ENCODE results near the gene IMPDH1.

Gene IMPDH1

DNA sequence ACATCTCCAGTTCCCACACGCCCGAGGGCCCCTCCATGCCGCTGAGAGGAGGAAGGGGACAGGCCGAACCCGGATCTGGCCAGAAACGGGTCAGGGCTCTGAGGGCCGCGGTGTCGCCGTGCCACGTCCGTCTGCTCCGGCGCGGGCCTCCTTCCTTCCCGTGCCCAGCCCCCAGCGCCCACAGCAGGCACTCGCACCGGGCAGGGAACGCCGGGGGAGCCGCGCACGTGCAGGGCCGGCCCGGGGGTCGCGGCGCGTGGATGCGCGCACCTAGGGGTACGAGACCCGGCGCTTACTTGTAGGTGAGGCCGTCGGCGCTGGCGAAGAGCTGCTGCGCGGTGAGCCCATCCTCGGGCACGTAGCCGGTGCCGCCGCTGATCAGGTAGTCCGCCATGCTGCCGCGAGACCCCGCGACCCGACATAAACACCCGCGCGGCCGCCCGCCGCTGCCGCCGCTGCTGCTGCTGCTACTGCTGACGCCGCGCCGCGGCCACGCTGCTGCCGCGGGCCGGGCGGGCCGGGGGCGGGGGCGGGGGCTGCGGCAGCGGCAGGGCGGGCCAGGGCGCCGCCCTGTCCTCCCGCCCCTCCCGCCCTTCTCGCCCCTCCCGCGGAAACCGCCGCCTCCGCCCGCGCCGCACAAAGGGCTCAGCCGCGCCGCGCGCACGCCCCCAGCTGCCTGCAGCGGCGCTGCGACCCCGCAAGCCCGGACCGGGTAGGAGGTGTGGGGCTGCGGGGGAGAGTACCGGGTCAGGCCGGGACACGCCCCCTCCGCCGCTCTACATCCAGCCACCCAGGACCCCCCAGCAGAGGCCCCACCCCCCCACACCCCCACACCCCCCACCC is 4.1 kb downstream of the IMPDH1 start:
- DNase-seq (ENCODE audit: low read depth in 3 of 3), result peak in 2 of 3 experiments; percentile 28 to 60

- no peak for DNase-seq (ENCODE audit: low read depth in 3 of 3)
Observed at GRCh38 chr7:128404886-128405470, 4.8 kb downstream of the IMPDH1 start.

DNA sequence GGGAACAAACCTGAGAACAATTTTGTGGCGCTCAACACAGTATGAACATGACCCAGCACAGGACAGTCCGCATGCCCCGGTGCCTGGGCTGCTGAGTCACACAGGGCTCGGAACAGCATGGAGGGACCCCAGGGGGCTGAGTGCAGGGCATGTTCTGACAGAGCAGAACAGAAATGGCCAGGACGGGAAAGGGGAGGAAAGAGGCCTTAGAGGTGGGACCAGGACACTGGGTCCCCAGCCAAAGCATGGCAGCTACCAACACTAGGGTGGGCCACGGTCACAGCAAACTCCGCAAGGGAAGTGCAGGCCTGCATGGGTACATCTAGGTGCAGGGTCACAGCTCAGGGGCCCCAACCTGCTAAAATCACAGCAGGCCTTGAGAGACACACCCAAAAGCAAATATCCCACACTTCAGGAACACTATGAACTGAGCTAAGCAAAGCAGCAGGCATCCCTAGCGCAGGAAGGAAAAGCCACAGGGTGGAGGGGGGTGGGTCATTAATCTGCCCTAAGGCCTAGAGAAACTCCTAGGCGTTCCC is 5.6 kb downstream of the IMPDH1 start:
- DNase-seq (ENCODE audit: low read depth in 3 of 3), result no peak

DNA sequence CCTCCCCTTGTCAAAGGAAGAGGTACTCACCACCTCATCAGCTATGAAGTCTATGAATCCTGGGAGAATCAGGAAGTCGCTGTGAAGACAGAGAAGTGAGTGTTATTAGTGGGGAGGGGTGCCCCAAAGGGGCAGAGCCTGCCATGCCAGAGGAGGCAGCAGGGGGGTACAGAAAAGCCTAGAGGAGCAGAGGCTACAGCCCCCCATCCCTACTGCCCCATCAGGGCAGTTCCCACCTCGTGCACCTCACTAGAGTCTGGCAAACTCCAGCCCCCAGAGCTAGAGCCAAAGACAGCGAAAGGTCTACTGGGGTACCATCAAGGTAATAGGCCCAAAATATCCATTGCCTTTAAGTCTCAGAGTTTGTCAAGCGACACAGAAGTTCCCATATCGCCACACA is 6.1 kb downstream of the IMPDH1 start:
- no peak for DNase-seq (ENCODE audit: low read depth in 3 of 3)

DNA sequence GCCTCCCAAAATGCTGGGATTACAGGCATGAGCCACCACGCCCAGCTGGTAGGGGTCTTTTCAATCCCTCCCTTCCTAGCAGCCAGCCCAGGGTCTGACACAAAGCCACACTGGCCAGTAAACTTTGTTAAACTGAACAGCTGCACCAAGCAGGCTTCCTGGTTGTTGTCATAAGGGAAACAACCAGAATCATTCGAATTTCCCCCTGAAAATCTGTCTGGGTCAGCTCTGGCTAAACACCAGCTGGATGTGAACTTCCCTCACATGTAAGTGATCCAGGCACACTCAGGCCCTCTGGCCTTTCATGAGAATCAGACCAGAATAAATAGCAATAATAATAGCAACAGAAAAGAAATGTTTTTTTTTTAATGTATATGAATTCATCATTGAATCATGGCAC is 7.4 kb downstream of the IMPDH1 start:
- no peak for DNase-seq (ENCODE audit: low read depth in 3 of 3)

DNA sequence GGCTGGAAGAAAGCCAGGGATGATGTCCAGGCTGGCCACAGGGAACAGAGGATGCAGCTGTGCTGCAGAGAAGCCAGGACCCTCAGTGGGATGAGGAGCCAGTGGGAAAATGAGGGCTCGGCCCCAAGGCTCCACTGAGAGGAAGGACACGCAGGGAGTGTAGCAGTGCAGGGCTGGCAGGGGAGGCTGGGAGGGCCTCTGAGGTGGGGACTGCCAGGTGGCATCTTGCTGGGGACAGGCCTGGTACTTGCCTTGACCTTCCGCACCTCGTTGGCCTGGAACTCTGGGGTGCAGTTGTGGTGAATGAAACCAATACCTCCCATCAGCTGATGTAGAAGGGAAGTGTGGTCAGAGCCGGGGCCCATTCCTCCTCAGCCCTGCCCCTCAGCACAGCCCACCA is 9.2 kb downstream of the IMPDH1 start:
- no peak for DNase-seq (ENCODE audit: low read depth in 3 of 3)

DNA sequence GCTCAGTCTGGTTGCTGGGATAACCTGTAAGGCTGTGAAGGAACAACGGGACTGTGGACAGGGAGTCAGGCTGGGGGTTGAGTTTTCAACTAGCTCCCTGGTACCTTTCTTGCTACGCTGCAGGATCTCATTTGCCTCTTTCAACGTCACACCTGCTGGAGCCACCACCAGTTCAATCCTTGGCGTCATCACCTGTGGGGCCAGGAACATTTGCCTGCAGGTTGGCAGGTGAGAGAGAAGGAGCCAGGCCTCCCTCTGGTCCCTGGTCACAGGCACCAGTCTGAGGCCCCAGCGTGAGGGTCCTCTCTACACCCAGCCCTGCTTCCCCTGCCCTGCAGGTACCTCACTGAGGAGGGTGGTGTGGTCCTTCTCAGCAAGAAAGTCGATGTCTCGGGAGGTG is 9.8 kb downstream of the IMPDH1 start:
- no peak for DNase-seq (ENCODE audit: low read depth in 3 of 3)

DNA sequence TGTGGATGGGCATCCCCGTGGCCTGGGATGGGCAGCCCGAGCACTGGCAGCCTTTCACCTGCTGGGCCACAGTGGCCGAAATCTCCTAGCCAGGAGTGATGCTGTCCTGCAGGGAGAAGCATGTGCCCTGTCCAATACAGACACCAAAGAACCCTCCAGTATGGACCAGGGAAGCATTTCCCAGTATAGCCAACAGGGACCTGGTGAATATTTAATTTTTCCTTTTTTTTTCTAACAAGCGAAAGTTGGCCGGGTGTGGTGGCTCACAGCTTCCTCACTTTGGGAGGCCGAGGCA is 11.0 kb downstream of the IMPDH1 start:
- DNase-seq (ENCODE audit: low read depth in 3 of 3), result no peak

GRCh38 chr7:128398016-128398840 is 11.6 kb downstream of the IMPDH1 start:
- peak in 1 of 3 experiments; percentile 44 for DNase-seq (ENCODE audit: low read depth in 3 of 3)

GRCh38 chr7:128396357-128396756 is 13.4 kb downstream of the IMPDH1 start:
- DNase-seq (ENCODE audit: low read depth in 3 of 3), result no peak

DNA sequence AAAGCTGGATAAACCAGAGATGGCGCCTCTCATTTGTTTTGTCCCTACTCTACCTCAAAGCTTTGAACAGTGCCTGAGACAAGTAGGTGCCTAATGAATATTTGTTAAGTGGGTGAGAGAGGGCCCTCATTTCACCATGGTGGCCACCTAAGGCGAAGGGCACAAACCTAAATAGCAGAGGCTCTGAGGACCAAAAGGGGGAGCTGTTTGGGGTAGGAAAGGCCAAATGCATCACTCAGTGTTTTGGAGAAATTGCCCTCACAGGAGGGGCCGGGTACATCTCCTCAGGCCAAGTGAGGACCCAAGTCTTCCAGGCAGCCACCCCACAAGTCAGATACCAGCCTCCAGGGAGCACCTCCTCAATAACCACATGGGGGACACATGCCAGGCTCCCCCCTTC is 14.0 kb downstream of the IMPDH1 start:
- no peak for DNase-seq (ENCODE audit: low read depth in 3 of 3)

DNA sequence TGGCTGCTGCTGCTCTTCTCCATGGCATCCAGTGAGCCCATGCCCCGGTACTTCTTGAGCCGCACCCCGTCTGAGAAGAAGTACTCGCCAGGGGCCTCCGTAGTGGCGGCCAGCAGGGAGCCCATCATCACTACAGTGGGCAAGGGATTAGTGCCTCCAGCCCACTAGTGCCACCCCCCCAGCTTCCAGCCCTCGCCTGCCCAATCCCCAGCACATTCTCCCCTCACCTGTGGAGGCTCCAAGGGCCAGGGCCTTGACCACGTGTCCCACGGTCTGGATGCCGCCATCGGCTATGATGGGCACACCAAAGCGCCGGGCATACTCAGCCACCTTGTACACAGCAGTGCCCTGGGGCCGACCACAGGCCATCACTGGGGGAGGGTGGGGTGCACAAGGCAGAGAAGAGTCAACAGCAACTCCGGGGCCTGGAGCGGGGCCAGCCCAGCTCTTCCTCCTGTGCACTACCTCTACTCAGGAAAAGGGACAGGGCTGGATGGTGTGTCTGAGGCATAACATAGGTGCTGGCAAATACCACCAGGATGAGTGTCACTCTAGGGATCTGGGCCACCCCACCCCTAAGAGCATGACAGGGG is 14.8 kb downstream of the IMPDH1 start:
- DNase-seq (ENCODE audit: low read depth in 3 of 3), result no peak

DNA sequence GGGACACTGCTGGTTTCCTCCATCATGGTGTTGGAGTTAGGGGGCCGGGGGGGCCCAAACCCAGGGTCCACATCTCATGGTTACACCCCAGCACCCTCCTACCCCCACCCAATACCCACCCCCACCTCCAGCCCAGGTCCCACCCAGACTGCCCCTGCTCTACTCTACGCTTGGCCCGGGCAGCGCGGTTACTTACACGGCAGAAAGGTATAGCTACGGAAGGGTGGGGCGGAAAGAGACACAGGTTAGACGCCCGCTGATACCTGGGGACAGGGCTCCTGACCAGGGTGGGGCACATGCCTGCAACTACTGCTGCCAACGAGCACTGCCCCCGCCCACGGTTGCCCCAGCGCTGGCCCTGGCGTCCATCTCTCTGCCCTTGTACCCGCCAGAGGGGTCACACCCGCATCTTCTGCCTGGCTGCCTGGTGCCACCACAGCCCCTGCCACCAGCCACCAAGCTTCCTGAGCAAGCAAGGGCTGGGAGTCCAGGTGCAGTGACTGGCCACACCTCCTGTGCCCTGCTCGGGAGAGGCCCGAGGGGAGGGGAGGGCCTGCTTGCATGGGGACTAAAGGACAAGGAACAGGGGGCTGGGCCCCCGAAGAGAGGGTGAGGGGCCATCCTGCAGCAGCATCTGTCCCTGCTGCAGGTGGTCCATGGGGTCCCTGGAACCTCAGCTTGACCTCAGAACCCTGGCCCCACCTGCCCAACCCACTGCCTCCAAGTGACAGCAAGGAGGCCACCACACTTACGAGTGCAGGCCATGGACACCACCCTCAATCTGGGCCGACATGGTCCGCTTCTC is 16.1 kb downstream of the IMPDH1 start:
- no peak for DNase-seq (ENCODE audit: low read depth in 3 of 3)

DNA sequence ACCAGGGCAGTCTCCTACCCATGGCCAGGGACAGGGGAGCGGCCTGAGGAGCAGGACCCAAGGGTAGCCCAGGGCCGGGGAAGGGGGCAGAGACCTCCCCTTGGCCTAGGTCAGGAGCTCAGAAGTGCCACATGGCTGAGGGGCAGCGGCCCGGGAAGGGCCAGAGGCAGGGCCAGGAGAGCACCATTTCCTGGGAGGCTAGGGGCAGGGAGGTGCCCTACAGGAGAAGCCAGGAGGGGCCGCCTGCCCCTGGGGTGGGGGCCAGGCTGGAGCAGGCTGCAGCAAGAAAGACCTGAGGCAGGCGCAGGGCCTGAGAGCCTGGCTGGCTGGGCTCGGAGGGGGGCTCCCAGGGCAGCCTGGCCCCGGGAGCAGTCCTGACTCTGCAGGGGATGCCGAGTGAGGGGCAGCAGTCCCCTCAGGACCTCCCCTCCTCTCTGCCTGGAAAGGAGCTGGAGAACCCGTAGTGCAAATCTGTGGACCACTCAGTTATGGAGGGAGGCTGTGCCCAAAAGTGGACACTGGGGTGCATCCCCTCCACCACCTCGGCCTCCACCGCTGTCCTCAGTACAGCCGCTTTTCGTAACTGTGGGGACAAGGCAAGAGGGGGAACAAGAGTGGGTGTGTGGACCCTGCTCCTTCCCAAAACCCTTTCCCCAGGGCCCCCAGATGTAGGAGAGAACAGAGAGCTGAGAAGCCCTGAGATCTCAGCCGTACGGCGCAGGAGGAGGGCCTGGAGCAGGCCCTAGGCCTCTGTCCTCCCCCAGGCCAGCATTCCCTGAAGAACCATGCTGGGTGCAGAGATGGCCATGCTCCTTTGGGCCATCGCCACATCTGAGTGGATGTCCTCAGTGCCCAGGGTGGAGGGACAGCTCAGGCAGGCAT is 17.1 kb downstream of the IMPDH1 start:
- no peak for DNase-seq (ENCODE audit: low read depth in 3 of 3)

- no peak for DNase-seq (ENCODE audit: low read depth in 3 of 3)
Observed at GRCh38 chr7:128391805-128392204, 18.0 kb downstream of the IMPDH1 start.

DNA sequence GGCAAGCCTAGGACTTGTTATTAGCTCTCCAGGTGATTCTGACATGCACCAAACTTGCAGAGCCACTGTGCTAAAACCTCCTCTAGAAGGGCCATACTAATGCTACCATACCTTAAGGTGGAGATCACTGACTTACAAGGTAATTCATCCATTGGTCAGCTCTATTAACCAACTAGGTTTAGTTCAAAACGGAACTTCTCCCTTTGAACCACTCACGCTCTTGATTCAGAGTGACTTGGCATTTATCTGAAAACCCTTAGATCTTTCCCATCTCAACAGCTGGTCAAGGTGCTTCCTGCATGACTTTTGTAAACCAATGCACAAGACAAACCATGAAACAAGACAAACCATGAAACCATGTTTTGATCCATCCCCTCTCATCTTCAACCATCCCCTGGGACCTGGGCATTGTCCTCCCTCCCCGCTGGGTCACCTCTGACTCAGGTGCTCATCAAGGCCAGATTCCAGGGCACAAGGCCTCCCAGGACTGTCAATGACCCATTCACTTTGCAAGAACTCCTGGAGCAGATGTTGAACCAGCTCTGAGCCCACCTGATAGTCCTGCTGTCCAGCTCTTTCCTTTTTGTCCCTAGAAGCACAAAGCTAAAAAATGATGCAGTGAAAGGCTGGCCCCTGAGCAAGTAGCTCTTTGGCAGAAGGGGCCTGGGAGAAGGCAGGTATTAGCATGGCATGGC is 18.8 kb downstream of the IMPDH1 start:
- no peak for DNase-seq (ENCODE audit: low read depth in 3 of 3)

DNA sequence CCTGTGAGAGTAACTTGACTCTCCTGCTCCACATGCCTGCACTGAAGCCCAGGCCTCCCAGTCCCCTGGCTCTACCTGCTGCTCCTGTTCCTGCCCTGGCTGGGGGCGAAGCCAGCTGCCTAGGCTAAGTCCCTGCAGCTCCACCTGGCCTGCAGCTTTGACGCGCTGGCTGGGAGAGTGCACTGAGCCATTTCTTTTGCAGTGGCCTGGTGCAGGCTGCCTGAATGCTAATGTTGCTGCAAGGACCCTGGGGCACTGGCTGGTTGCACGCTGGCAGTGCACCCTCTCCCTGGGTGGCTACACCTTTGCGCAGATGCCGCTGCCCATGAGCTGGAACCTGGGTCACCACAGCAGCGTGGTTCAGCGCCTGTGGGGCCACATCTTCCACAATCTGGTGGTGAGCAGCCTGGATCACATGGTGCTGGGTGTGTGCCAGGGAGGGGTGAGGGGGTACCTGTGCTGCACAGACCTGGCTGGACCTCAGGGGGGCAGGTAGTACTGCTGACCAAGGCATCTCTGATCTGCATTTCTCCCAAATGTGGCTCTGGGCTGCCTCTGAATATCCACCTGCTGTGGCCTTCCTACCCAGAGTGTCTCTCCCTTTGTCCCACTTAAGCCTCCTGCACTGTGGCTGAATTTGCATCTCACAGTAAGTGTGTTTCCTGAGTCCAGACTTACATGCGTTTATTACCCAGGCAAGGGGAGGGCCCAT is 20.0 kb downstream of the IMPDH1 start:
- DNase-seq (ENCODE audit: low read depth in 3 of 3), result no peak

- DNase-seq (ENCODE audit: low read depth in 3 of 3), result no peak
Observed at GRCh38 chr7:128389085-128389617, 20.6 kb downstream of the IMPDH1 start.

DNA sequence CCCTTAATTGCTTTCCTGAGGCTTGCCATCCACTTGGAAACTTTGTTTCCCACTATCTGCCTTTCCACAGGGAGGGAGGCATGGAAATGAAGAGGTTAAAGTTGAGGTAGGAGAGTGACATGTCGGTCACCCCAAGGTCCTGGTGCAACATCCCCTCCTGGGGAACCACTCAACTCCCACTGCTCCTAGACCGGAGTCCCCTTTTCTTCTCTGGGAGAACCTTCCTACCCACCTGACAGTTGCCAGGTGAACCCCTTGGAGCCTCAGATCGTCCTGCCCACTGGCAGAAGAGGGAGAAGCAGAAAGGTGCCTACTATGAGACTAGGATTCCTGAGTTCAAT is 21.7 kb downstream of the IMPDH1 start:
- no peak for DNase-seq (ENCODE audit: low read depth in 3 of 3)

Data from stimulated activated CD4-positive, alpha-beta T cell treated with anti-CD3 and anti-CD28 coated beads, TNF-alpha, amount 100 ng/mL, for 24 hours (primary cell).